ENCODE measurements around the gene ROPN1B.

Gene ROPN1B

DNA sequence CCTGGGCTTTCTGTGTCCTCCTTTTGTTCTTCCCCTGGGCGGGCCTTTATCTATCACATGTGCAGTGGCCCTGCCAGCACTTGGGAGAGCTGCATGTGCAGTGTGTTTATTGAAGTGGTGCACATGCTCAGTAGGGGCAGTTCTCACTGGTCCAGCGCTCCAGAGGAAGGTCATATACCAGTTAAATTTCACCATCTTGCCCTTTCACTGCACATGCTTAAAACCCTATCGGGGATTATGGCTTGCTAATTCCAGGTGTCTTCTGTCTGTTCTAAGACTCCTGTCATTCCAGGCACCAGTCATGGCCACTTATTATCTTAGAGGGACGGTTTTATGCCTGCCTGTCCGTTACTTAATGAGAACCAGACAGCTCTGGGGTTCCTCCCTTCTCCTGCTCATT, 52.2 kb downstream of the ROPN1B start:
- Histone ChIP-seq H3K27me3 (ENCODE audit: insufficient read depth, low read length) (no peaks in the 10 kb centered on the region), H3K4me1 (ENCODE audit: insufficient read depth, low read length, severe bottlenecking) (peaks cover 4% of the 10 kb centered on the region), H3K4me2 (ENCODE audit: low read length) (no peak overlapping the region), H3F3A (ENCODE audit: insufficient read depth, low read length) (no peaks in the 10 kb centered on the region), H4K20me1 (ENCODE audit: insufficient read depth, low read length) (no peaks in the 10 kb centered on the region), H3K9me2 (ENCODE audit: low read depth, low read length) (no peaks in the 10 kb centered on the region), H3K36me3 (ENCODE audit: insufficient read depth, low read length) (no peaks in the 10 kb centered on the region), H3K79me2 (ENCODE audit: insufficient read depth, low read length) (no peaks in the 10 kb centered on the region), H3K4me3 (ENCODE audit: low read depth, low read length, poor library complexity, severe bottlenecking) (no peak overlapping the region), H3K9me3 (ENCODE audit: low read length) (no peaks in the 10 kb centered on the region), H3K27ac (ENCODE audit: low read depth, low read length, poor library complexity, severe bottlenecking) (no peak overlapping the region), H3K9ac (ENCODE audit: low read length) (no peak overlapping the region), H2AFZ (ENCODE audit: low read length) (no peak overlapping the region)
- TF ChIP-seq EZH2 (IDR thresholded peaks at IDR 0.05; ENCODE audit: borderline replicate concordance, low read length) = no peak
- TF ChIP-seq, protein P1, sequence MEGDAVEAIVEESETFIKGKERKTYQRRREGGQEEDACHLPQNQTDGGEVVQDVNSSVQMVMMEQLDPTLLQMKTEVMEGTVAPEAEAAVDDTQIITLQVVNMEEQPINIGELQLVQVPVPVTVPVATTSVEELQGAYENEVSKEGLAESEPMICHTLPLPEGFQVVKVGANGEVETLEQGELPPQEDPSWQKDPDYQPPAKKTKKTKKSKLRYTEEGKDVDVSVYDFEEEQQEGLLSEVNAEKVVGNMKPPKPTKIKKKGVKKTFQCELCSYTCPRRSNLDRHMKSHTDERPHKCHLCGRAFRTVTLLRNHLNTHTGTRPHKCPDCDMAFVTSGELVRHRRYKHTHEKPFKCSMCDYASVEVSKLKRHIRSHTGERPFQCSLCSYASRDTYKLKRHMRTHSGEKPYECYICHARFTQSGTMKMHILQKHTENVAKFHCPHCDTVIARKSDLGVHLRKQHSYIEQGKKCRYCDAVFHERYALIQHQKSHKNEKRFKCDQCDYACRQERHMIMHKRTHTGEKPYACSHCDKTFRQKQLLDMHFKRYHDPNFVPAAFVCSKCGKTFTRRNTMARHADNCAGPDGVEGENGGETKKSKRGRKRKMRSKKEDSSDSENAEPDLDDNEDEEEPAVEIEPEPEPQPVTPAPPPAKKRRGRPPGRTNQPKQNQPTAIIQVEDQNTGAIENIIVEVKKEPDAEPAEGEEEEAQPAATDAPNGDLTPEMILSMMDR (IDR thresholded peaks at IDR 0.05; ENCODE audit: low read length) = no peak

- Histone ChIP-seq H3K4me3 (ENCODE audit: low read depth, low read length, poor library complexity, severe bottlenecking) (no peak overlapping the region), H2AFZ (ENCODE audit: low read length) (no peak overlapping the region), H3K9me3 (ENCODE audit: low read length) (no peaks in the 10 kb centered on the region), H4K20me1 (ENCODE audit: insufficient read depth, low read length) (no peaks in the 10 kb centered on the region), H3K27ac (ENCODE audit: low read depth, low read length, poor library complexity, severe bottlenecking) (no peak overlapping the region), H3K9me2 (ENCODE audit: low read depth, low read length) (no peaks in the 10 kb centered on the region), H3K36me3 (ENCODE audit: insufficient read depth, low read length) (no peaks in the 10 kb centered on the region), H3K4me1 (ENCODE audit: insufficient read depth, low read length, severe bottlenecking) (peaks cover 8% of the 10 kb centered on the region), H3K4me2 (ENCODE audit: low read length) (no peak overlapping the region), H3K79me2 (ENCODE audit: insufficient read depth, low read length) (no peaks in the 10 kb centered on the region), H3K27me3 (ENCODE audit: insufficient read depth, low read length) (no peaks in the 10 kb centered on the region), H3K9ac (ENCODE audit: low read length) (no peak overlapping the region), H3F3A (ENCODE audit: insufficient read depth, low read length) (no peaks in the 10 kb centered on the region)
- no peak for TF ChIP-seq EZH2 (IDR thresholded peaks at IDR 0.05; ENCODE audit: borderline replicate concordance, low read length)
- TF ChIP-seq, protein P1 (IDR thresholded peaks at IDR 0.05; ENCODE audit: low read length) = no peak
Observed at GRCh38 chr3:126021702-126022101, 52.7 kb downstream of the ROPN1B start.

- H3K9ac ChIP-seq (ENCODE audit: low read length) = no peak overlapping the region
- H3K9me3 ChIP-seq (ENCODE audit: low read length) = 0 out of 2 replicates have a peak, but pooled peaks cover 2% of the 10 kb centered on the region
- no peak overlapping the region for H3K4me3 ChIP-seq (ENCODE audit: low read depth, low read length, poor library complexity, severe bottlenecking)
- H3K4me2 ChIP-seq (ENCODE audit: low read length) = no peak overlapping the region
- H3K9me2 ChIP-seq (ENCODE audit: low read depth, low read length) = no peaks in the 10 kb centered on the region
- no peak overlapping the region for H2AFZ ChIP-seq (ENCODE audit: low read length)
- H3K36me3 ChIP-seq (ENCODE audit: insufficient read depth, low read length) = no peaks in the 10 kb centered on the region; the same call in 1 of the 2 replicates
- H3F3A ChIP-seq (ENCODE audit: insufficient read depth, low read length) = no peaks in the 10 kb centered on the region
- H4K20me1 ChIP-seq (ENCODE audit: insufficient read depth, low read length) = no peaks in the 10 kb centered on the region
- peaks cover 8% of the 10 kb centered on the region for H3K4me1 ChIP-seq (ENCODE audit: insufficient read depth, low read length, severe bottlenecking)
- no peak for TF ChIP-seq EZH2 (IDR thresholded peaks at IDR 0.05; ENCODE audit: borderline replicate concordance, low read length)
- TF ChIP-seq, protein P1 (IDR thresholded peaks at IDR 0.05; ENCODE audit: low read length) = no peak
- no peaks in the 10 kb centered on the region for H3K27me3 ChIP-seq (ENCODE audit: insufficient read depth, low read length)
- no peak overlapping the region for H3K27ac ChIP-seq (ENCODE audit: low read depth, low read length, poor library complexity, severe bottlenecking)
- H3K79me2 ChIP-seq (ENCODE audit: insufficient read depth, low read length) = no peaks in the 10 kb centered on the region
Observed at GRCh38 chr3:126022741-126023359, 53.9 kb downstream of the ROPN1B start.

Data from OCI-LY1 (cell line).